Ectodermal cell (in vitro differentiated cells): ENCODE measurements around the gene ZC3H13.
"Not testable (repeated sequence)": the region's sequence is repeated elsewhere in the genome, so short reads cannot be mapped to it uniquely, and the experiment has no call there.

Experiments
- H3K27ac ChIP-seq: 2 replicates; pipeline ENCODE4 v1.7.0; 2013; ENCODE audit warnings: mild to moderate bottlenecking, low read depth, low read length; ENCODE audit not compliant: insufficient read depth, poor library complexity, severe bottlenecking
- H3K27me3 ChIP-seq: 2 replicates; pipeline ENCODE4 v1.7.0; 2013; ENCODE audit warnings: mild to moderate bottlenecking, low read length; ENCODE audit not compliant: insufficient read depth, control insufficient read depth, poor library complexity, severe bottlenecking
- H3K36me3 ChIP-seq: one replicate; pipeline ENCODE4 v1.7.0; 2013; ENCODE audit warnings: low read length; ENCODE audit not compliant: control insufficient read depth, insufficient read depth
- H3K4me1 ChIP-seq: one replicate; pipeline ENCODE4 v1.7.0; 2013; ENCODE audit warnings: low read length; ENCODE audit not compliant: control insufficient read depth, insufficient read depth
- H3K4me3 ChIP-seq: 2 replicates; pipeline ENCODE4 v1.7.0; 2013; ENCODE audit warnings: low read depth, low read length, control low read depth; ENCODE audit not compliant: insufficient read depth
- H3K9me3 ChIP-seq: 2 replicates; pipeline ENCODE4 v1.7.0; 2013; ENCODE audit warnings: mild to moderate bottlenecking, low read length, moderate library complexity; ENCODE audit not compliant: control insufficient read depth
- WGBS, 2 experiments: methylation state at CpG; one replicate each; pipeline ENCODE4 v1.1.7; 2013; ENCODE audit warnings: missing lambda C conversion rate in 2 of 2; 5-methylcytosine and 5-hydroxymethylcytosine counted together

Gene ZC3H13

GRCh38 chr13:45989607-45990006, 62.9 kb downstream of the ZC3H13 start:
- no peaks in the 10 kb centered on the region for H3K27me3 ChIP-seq
- H3K27ac ChIP-seq, result no peak overlapping the region
- H3K4me1 ChIP-seq, result no peaks in the 10 kb centered on the region
- peaks cover 18% of the 10 kb centered on the region for H3K36me3 ChIP-seq
- H3K4me3 ChIP-seq, result no peak overlapping the region
- H3K9me3 ChIP-seq, result no peaks in the 10 kb centered on the region

GRCh38 chr13:45981127-45981526, 71.4 kb downstream of the ZC3H13 start:
- H3K27me3 ChIP-seq, H3K4me3 ChIP-seq, H3K4me1 ChIP-seq, H3K27ac ChIP-seq, H3K9me3 ChIP-seq: not testable (repeated sequence)
- H3K36me3 ChIP-seq, result peaks cover 17% of the 10 kb centered on the region
- WGBS, 2 experiments, result no CpG with 5 or more reads among the region's 2 CpGs

- Histone ChIP-seq H3K27ac (no peak overlapping the region), H3K36me3 (peaks cover 32% of the 10 kb centered on the region), H3K4me3 (no peak overlapping the region), H3K9me3 (no peaks in the 10 kb centered on the region), H3K27me3 (no peaks in the 10 kb centered on the region), H3K4me1 (no peaks in the 10 kb centered on the region)
- 95 to 96% methylated on average over 29 of the region's 29 CpGs for WGBS, 2 experiments
Measured at GRCh38 chr13:45975337-45975736, 77.2 kb downstream of the ZC3H13 start.

GRCh38 chr13:45974500-45974899, 78.0 kb downstream of the ZC3H13 start:
- Histone ChIP-seq H3K27ac (no peak overlapping the region), H3K4me3 (no peak overlapping the region), H3K27me3 (no peaks in the 10 kb centered on the region), H3K36me3 (peaks cover 40% of the 10 kb centered on the region), H3K4me1 (no peaks in the 10 kb centered on the region), H3K9me3 (no peaks in the 10 kb centered on the region)
- 94 to 97% methylated on average over 2 of the region's 2 CpGs for WGBS, 2 experiments

GRCh38 chr13:45967589-45967988, 85.0 kb downstream of the ZC3H13 start:
- Histone ChIP-seq H3K27ac (no peak overlapping the region), H3K4me1 (no peaks in the 10 kb centered on the region), H3K36me3 (peaks cover 38% of the 10 kb centered on the region), H3K27me3 (no peaks in the 10 kb centered on the region), H3K4me3 (no peak overlapping the region), H3K9me3 (no peaks in the 10 kb centered on the region)
- WGBS, 2 experiments, result 94 to 96% methylated on average over 16 of the region's 16 CpGs

- WGBS, 2 experiments, result 95 to 96% methylated on average over 3 of the region's 3 CpGs
- Histone ChIP-seq H3K9me3 (no peaks in the 10 kb centered on the region), H3K4me3 (no peak overlapping the region), H3K4me1 (no peaks in the 10 kb centered on the region), H3K27ac (no peak overlapping the region), H3K27me3 (no peaks in the 10 kb centered on the region), H3K36me3 (peaks cover 32% of the 10 kb centered on the region)
Measured at GRCh38 chr13:45966715-45967114, 85.8 kb downstream of the ZC3H13 start.

GRCh38 chr13:45961468-45961867, 91.1 kb downstream of the ZC3H13 start:
- Histone ChIP-seq H3K27me3 (no peaks in the 10 kb centered on the region), H3K4me3 (no peak overlapping the region), H3K9me3 (no peaks in the 10 kb centered on the region), H3K4me1 (no peaks in the 10 kb centered on the region), H3K36me3 (peaks cover 15% of the 10 kb centered on the region), H3K27ac (no peak overlapping the region)
- no CpG with 5 or more reads among the region's 1 CpG for WGBS, 2 experiments

GRCh38 chr13:45954836-45955800, 97.4 kb downstream of the ZC3H13 start:
- Histone ChIP-seq H3K27ac (no peak overlapping the region), H3K27me3 (no peaks in the 10 kb centered on the region), H3K4me1 (no peaks in the 10 kb centered on the region), H3K9me3 (no peaks in the 10 kb centered on the region), H3K4me3 (no peak overlapping the region), H3K36me3 (peaks cover 12% of the 10 kb centered on the region)
- 94 to 100% methylated on average over 3 of the region's 3 CpGs for WGBS, 2 experiments

GRCh38 chr13:45953082-45953481, 99.5 kb downstream of the ZC3H13 start:
- Histone ChIP-seq H3K27ac (no peak overlapping the region), H3K9me3 (no peaks in the 10 kb centered on the region), H3K36me3 (peaks cover 12% of the 10 kb centered on the region), H3K27me3 (no peaks in the 10 kb centered on the region), H3K4me1 (no peaks in the 10 kb centered on the region), H3K4me3 (no peak overlapping the region)
- WGBS, 2 experiments, result 80 to 87% methylated on average over 3 of the region's 3 CpGs

GRCh38 chr13:45951724-45952123, 100.8 kb downstream of the ZC3H13 start:
- Histone ChIP-seq H3K4me3 (no peak overlapping the region), H3K4me1 (no peaks in the 10 kb centered on the region), H3K27me3 (no peaks in the 10 kb centered on the region), H3K27ac (no peak overlapping the region), H3K36me3 (peaks cover 3% of the 10 kb centered on the region), H3K9me3 (no peaks in the 10 kb centered on the region)
- WGBS, 2 experiments, result 91 to 98% methylated on average over 3 of the region's 3 CpGs
